Activated CD8-positive, alpha-beta memory T cell treated with anti-CD3 and anti-CD28 coated beads, Interleukin-2, amount 50 U/mL, for 48 hours (primary cell): ENCODE measurements around the gene TH.
A peak's percentile ranks its signal among the peaks of the same experiment; 100 is the strongest.

Experiments used
- DNase-seq: peaks from one replicate; pipeline ENCODE4 v3.0.0-alpha.2; 2020

Gene TH

DNA sequence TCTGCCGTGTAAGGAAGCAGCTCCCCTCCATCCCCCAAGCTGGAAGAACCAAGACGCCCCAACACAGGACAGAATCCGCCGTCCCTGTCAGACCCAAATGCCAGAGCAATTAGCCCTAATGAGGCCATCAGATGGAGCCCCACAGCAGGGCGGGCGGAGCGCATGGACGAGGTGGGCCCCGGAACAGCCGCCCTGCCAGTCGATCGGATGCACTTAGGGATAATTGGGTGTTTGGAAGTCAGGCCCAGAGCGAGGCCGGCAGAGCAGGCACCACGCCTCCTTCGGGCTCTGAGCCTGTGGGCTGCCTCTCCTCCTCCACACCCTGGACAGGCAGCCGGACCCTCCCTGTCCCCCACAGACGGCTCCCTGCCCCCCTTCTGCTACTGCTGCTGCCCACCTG, 5.5 kb upstream of the TH start:
- DNase-seq: no peak

DNA sequence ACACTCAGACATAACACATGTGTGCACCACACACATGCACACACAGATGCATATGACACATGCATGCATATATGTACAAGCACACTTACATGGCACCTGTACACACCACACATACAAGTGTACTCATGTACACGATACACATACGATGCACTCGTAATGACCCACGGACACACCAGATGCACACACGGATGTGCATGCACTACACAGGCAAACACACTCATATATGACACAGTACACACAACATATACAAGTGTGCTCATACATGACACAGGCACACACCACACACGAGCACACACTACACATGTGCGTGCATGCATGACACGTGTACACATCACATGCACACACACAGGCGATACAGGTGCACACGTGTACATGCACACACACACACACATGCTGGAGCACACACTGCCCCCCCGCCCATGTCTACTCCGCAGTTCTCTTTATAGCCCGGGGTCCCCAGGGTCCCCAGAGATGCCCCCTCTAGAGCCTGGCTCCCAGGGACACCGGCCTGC, 4.8 kb upstream of the TH start:
- DNase-seq: no peak

DNA sequence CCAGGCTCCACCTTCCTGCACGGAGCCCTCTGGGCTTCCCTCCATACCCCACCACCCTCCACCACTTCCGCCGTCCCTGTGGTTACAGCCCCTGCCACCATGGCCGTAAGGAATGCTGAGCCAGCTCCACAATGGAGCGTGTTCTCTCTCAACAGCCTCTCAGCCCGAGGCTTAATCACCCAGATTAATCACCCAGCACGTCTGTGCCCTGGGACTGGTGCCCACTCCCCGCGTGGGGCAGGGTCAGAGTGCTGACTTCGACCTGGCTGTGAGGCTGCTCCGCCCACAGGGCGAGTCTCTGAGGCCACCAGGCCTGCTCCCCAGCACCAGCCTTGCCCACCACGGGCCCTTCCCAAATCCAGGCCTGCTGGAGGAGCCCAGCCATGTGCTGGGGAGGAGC, 4.0 kb upstream of the TH start:
- no peak for DNase-seq

DNA sequence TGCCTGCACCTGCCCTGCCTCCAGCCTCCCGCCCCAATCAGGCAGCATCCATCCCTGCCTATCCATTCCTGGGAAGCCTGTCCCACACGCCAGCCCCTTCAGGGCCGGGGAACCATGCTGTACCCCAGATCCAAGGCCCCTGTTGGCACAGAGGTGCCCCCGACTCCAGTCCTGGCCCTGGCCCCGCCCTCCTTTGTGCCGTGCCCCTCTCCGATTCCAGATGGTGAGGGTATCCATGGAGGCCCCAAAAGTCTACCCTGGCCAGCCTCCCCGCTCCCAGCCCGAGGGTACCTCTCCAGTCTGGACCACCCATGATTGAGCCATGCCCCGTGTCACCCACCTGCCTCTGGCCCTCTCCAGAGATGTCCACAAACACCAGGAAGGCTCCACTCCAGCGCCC, 2.7 kb upstream of the TH start:
- DNase-seq: no peak

DNA sequence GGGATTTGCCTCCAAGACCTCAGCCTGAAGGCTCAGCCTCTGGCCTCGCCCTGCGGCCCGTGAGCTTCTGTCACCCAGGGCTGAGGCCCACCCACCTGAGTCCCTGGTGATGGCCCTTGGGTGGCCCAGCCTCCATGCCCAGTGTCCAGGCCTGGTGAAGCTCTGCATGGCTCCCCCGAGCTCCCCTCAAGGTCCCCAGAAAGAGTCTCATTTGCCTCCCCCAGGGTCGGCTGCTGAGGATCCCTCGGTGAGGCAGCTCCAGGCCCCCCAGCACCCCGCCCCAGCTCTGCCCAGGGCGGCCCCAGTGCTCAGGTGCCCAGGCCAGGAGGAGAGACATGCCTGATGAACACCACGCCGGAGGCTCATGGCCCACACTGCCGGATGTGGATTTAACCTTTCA, 2.1 kb upstream of the TH start:
- DNase-seq: no peak

DNA sequence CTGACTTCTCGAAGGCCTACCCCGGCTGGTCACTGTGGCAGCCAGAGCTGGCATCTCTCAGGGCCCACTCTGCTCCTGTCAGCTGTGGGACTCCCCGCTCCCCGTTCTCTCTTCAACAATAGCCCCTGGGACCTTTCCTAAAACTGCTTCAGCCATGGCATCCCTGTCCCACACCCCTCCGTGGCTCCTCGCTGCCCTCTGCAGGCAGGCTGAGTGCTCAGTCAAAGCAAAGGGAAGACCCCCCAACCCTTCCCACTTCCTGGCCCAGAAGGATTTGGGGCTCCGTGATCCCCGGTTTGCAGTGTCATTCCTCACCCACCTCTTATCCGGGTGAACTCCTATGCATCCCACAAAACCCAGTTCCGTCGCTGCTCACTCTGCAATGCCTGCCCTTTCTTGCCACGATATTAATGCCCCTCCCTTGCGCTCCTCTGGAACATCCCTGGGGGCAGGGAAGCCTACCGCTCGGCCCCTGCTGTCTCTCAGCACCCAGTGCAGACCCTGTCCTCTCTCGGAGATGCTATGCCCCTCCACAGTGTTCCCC, 1.6 kb upstream of the TH start:
- DNase-seq: no peak

DNA sequence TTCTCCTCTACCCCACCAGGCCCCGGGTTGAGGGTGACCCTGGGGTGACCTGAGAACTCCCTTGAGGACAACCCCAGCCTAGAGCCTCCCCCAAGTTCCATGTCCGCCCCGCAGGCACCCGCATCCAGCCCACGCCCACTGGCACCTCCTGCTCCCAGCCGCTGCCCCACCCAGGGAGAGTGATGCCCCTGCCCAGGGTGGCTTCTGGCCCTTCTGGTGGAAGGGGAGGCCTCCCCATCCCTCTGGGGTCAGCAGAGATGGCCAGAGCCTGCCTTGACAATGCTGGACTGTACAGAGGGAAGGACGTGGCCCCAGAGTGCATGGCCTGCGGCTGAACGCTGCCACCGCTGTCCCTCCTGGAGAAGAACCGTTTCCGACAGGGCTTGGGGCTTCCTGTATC, 1.1 kb upstream of the TH start:
- no peak for DNase-seq

DNA sequence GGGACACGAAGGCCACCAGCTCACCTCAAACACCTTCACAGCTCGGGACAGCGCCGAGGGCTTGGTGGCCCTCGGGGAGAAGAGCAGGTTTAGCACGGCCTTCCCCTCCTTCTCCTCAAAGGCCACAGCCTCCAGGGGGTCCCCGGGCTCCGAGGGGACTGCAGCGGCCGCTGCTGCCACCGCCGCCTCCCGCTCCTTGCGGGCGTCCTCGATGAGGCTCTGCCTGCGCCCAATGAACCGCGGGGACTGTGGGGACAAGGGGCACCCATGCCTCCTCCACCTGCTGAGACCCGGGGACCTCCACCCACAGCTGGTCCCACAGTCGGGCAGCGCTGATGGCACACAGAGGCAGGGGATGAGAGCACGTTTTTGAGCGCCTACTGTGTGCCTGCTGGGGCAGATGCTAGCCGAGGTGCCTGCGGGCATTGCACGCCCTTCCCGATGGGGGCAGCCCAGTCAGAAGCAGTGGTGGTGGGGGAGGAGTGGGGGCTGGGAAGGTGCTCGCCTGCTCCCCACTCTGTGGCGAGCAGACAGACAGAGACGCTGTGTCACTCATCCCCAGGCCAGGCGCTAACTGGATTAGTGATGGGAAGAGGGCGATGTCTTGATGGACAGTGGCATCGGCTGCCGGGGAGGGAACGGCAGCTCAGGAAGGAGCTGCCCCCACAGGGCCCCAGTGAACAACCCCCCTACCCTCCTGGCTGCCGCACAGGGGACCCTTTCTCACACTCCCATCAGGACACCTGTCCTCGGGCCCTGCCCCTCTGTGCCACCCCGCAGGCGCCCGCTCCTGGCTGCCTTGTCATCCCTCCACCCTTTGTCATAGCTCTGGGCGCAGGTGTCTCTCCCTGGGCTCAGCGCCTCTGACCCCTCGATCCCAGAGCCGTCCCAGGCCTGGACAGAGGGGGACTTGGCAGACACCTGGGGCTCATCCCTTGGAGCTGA, 1.7 kb downstream of the TH start:
- no peak for DNase-seq

DNA sequence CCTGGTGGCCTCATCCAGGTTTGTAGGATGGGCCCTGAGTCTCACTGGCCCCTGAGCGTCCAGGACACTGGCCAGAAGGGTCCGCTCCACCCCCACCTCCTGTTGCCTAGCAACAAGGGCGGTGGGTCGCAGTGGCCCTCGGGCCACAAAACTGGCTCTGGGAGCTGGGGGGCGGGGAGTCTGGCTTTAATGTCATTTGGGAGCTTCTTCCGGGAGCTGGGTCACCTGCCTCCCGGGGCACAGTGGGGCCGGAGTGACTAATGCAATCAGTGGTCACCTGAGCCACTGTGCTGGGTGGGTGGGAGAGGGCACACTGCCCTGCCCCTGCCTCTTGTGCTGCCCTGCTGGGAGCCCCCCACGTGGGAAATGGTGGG, 2.6 kb downstream of the TH start:
- DNase-seq: no peak

DNA sequence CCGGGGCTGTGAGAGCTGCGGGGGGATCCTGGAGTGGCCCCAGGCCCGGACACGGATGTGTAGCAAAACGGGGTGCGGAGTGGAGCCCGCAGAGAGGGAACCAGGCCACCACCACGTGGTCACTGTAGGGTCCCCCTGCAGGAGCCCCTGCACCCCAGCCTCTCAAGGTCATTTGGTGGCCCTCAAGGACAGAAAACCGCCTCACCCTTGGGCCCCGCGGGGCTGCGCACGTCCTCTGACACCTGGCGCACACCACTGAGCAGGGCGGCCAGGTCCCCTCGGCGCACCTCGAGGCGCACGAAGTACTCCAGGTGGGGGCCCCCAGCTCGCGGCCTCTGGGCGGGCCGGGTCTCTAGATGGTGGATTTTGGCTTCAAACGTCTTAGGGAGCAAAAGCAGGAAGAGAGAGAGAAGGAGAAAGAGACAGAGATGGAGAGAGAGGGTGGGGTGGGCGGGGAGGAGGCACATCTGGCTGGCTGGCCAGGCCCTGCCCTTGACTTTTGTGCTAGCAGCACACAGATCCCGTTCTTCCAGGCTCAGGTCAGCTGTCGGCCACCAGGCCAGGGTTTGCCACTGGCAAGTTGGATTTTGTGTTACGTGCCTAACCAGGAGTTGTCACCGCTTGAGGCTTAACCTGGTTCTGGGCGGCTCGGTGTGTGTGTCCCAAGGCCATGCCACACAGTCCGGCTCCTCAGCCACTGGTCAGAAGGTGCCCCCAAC, 3.2 kb downstream of the TH start:
- no peak for DNase-seq

DNA sequence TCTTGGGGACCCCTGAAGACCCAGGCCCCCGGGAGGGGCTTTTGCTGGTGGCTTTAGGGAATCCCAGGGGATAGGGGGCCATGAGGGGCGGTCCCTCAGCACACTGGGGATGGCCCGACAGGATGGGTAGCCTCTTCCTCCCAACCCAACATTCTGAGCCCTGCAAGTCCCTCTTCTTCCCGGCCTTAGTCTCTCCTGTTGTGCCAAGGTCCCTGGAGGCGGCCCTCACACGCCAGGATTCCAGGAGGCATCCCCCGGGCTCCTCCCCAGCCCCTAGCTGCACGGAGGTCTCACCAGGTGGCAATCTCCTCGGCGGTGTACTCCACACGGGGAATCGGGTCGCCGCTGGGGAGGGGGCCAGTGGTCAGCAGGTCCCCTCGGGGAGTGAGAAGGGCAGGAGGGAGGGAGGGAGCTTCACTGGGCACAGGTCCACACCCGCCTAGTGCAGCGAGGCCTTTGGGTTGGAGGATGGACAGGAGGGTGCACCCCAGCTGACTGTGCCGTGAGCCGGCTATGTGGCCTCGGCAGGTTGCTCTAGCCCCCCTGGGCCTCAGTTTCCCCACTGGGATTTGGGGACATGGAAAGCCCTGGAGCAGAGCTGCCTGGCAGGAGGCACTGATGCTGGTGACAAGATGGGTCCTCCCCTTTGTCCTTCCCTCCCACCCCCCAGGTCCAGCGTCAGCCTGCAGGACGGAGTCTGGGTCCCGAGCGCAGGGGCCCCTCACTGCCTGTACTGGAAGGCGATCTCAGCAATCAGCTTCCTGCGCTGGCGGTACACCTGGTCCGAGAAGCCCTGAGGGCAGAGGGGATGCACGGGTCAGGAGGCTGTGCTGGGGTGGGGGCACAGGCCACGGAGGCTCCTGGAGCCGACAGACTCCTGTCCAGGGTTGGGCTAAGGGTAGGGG, 4.2 kb downstream of the TH start:
- no peak for DNase-seq

DNA sequence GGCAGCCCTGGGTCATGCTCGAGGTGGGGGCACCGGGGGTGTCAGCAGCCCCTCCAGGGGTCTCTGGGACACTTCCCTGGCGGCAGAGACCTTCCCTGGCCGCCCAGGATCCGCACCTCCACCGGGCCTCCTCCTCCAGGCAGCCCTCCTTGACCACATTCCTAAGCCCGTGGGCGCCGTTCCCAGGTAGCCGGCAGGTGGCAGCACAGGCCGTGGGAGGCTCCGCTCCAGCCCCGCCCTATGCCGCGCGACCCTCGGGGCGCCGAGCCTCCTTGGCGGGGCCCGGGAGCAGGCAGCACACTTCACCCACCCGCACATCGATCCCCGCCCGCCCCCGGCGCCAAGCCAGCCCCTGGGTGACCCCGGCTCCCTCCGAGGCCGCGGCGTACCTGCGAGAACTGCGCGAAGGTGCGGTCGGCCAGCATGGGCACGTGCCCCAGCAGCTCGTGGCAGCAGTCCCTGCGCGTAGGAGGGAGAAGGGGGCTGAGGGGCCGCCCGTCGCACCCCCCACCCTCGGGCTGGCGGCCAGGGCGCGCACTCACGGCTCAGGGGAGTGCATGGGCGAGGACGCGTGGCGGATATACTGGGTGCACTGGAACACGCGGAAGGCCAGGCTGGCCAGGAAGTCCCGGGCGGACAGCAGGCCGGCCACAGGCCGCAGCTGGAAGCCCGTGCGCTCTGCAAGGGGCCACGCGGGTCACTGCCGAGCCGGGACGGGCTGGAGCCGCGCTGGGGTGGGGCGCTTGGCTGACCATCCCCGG, 5.3 kb downstream of the TH start:
- DNase-seq: peak; percentile 78

DNA sequence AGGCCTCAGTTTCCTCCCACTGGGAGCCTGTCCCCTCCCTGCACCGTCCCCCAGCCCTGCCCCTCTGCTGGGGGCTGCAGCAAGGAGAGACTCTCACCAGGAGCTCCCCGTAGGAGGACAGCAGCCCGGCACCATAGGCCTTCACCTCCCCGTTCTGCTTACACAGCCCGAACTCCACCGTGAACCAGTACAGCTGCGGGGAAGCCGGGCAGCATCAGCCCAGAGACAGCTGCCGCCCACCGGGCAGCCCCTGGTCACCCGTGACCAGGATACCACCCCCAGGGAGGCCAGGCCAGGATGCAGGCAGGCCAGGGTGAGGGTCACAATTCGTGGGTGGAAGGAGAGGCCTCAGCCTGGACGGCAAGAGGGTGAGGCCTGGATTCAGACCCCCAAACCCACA, 6.0 kb downstream of the TH start:
- DNase-seq: no peak

DNA sequence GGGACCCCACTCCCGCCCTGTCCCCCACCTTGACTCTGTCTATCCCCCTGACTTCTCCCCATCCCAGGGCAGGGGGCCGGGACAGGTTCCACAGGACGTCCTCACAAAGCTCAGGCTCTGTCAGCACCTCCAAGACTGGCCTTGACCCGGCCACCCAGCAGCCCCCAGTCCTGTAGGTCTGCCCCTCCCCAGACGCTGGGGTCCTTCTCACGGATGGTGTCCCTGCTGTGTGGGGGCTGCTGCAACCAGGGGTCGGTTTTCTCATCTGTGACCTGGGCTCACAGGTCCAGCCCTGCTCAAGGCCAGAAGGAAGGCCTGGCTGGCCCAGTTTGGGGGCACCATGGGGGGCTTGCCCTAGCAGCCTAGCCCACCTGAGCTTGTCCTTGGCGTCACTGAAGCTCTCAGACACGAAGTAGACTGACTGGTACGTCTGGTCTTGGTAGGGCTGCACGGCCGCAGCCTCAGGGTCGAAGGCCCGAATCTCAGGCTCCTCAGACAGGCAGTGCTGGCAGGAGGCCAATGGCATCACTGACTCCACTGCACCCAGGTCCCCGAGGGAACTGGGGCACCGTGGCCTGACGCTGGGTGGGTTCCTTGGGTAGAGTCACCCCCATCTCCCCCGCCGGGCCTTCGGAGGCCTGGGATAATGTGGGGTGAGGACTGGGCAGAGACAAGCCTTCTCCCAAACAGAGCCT, 6.6 kb downstream of the TH start:
- no peak for DNase-seq

DNA sequence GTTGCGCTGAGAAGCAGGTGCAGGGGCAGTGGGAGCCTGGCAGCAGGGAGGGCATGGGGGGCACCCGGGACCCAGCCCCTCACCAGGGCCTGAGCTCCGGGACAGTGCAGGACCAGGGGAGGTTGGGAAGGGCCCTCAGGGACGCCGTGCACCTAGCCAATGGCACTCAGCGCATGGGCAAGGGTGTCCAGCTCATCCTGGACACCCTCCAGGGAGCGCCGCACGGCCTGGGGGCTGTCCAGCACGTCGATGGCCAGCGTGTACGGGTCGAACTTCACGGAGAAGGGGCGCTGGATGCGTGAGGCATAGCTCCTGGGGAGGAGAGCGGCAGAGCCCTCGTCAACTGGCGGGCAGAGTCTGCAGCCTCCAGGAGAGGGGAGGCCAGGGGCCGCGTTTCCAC, 7.5 kb downstream of the TH start:
- DNase-seq: no peak

DNA sequence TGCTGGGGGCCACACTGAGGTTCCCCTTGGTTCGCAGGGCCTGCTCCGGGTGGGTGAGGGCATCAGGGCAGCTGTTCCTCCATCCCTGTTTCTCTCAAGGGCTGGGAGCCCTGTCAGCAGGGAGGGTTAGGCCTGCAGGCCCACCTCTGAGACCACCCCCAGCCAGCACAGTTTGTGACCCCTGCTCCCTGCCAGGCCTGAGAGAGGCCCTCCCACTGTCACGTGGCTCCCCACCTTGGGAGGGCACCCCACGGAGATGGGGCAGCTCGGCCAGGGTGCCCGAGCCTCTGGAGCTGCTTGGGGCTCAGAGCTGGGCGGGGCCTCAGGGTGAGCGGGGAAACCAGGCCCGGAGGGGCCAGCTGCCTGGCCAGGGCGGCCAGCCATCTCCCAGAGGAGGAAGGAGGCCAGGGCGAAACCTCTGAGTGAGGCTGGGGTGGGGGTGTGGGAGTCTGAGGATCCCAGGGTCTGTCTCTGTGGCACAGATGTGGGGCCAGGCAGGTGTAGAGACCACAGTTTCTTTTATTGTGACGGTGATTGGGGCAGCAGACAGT, 8.1 kb downstream of the TH start:
- no peak for DNase-seq

DNA sequence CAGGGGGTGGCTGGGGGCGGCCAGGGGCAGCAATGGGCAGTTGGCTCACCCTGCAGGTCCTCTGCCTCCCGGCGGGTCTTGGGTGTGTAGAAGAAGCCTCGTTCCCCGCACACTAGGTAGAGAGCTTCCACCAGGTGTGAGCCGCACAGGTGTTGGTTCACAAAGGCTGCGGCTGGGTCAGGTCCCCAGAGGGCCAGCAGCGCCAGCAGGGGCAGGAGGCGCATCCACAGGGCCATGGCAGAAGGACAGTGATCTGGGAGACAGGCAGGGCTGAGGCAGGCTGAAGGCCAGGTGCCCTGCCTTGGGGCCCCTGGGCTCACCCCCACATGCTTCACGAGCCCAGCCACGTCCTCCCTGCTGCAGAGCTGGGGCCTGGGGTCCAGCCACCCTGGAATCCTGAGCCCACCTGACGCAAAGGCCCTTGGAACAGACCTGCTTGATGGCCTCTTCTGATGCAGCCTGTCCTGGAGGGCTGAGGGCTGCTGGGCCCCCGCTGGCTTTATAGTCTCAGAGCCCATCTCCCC, 10.8 kb downstream of the TH start, which contains the start of gene INS:
TSS of gene INS (minus strand) at position 474 of the 524 bp plus-strand sequence. CDS start at position 236, 238 bp downstream.
- no peak for DNase-seq

DNA sequence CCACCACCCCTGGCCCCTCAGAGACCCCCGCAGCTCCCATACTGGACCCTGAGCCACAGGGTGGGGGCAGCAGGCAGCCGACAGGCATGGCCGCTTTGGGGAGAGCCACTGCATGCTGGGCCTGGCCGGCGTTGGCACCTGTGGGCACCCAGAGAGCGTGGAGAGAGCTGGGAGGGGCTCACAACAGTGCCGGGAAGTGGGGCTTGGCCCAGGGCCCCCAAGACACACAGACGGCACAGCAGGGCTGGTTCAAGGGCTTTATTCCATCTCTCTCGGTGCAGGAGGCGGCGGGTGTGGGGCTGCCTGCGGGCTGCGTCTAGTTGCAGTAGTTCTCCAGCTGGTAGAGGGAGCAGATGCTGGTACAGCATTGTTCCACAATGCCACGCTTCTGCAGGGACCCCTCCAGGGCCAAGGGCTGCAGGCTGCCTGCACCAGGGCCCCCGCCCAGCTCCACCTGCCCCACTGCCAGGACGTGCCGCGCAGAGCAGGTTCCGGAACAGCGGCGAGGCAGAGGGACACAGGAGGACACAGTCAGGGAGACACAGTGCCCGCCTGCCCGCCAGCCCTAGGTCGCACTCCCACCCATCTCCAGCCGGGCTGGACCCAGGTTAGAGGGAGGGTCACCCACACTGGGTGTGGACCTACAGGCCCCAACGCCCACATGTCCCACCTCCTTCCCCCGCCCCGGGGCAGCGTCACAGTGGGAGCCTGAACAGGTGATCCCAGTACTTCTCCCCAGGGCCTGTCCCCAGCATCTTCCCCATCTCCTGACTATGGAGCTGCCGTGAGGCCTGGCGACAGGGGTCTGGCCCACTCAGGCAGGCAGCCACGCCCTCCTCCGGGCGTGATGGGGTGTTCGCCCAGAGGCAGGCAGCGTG, 11.8 kb downstream of the TH start:
- DNase-seq: no peak

DNA sequence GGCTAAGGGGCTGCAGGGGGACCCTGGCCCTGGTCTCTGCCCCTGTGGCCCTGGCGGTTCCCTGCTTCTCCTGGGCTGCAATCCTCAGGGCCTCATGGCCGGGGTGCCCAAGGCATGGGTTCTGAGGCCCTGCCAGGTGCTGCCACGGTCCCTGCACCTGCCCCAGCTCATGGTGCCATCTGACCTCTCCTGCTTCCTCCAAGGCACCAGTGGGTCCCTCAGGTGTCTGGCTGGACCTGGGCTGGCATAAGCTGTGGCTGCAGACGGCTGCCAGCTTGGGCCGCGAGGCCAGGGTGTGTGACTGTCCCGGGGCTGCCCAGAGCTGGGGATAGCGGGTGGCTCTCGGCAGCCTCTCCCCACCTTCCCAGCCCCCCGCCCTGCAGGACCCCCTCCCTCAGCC, 12.6 kb downstream of the TH start:
- DNase-seq: no peak

DNA sequence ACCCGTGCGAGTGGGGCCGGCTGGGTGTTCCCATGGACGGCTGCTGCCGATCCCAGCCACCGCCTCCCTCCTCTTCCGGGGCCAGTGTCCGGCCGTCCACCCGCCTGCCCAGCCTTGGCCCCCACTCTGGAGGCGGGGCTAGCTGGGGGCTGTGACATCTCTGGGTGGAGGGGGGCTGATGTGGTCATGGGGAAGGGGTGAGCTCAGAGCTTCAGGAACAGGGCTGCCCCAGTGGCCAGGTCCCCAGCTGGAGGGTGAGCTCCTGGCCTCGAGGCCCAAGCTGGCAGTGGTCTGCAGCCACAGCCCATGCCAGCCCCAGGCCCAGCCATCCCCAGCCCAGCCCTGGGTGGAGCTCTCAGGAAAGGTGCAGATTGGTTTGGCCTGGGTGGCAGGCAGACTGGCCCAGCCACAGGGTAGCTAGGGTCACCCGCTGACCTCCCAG, 13.3 kb downstream of the TH start:
- no peak for DNase-seq
